ENCODE data around the gene PTGIS. TPM values are rescaled to one million over a fixed set of nuclear protein-coding genes. Genes with fewer than 3 reads are reported as not detected.

Gene PTGIS
- polyA plus RNA-seq, 3 donors: not detected

- Mint-ChIP-seq H3K27me3 (ENCODE audit: low read depth in 3 of 3) (peaks cover 7 to 13% (median 8%) of the 10 kb centered on the region in 3 donors), H3K9me3 (peaks cover 6 to 20% (median 12%) of the 10 kb centered on the region in 7 donors), H3K4me1 (peaks cover 33% of the 10 kb centered on the region), H3K4me3 (no peak overlapping the region), H3K27ac (no peak overlapping the region), H3K36me3 (peaks cover 5 to 7% of the 10 kb centered on the region in 2 donors)
- no peaks in the 10 kb centered on the region for H3K79me2 ChIP-seq (ENCODE audit: insufficient read depth, low read length)
- no peak overlapping the region for H3K27ac ChIP-seq (ENCODE audit: low read depth in 1 of 2, low read length in 2 of 2)
- WGBS (ENCODE audit: insufficient coverage): 94% methylated on average over 9 of the region's 15 CpGs
- H3K9me3 ChIP-seq (replicated peaks in 1 of 2; ENCODE audit: control insufficient read depth in 1 of 2, insufficient read depth in 1 of 2, low read length in 2 of 2): peaks cover 0 to 8% of the 10 kb centered on the region in 2 donors
- H2AFZ ChIP-seq (ENCODE audit: insufficient read depth, low read depth, low read length, poor library complexity, severe bottlenecking): no peak overlapping the region
- no peak overlapping the region for H3K4me2 ChIP-seq (replicated peaks; ENCODE audit: extremely low read depth, low read length, poor library complexity, severe bottlenecking)
- DNase-seq: no peak
- no peaks in the 10 kb centered on the region for H3K36me3 ChIP-seq (replicated peaks in 1 of 2; ENCODE audit: control insufficient read depth in 1 of 2, insufficient read depth in 2 of 2, low read length in 2 of 2)
- no peak overlapping the region for H3K4me3 ChIP-seq (replicated peaks in 1 of 3; ENCODE audit: low read depth in 2 of 3, low read length in 3 of 3)
- no peak for TF ChIP-seq CTCF (IDR thresholded peaks at IDR 0.05)
- no peaks in the 10 kb centered on the region for H3K27me3 ChIP-seq (ENCODE audit: control insufficient read depth in 2 of 2, insufficient read depth in 2 of 2, low read length in 2 of 2)
- no peaks in the 10 kb centered on the region for H4K20me1 ChIP-seq (ENCODE audit: insufficient read depth, low read length)
- H3K4me1 ChIP-seq (ENCODE audit: control insufficient read depth in 1 of 2, insufficient read depth in 2 of 2, low read length in 2 of 2): peaks cover 8 to 28% of the 10 kb centered on the region in 2 donors
- intact Hi-C loops (cut with micrococcal nuclease): no loop called here
- no peak overlapping the region for H3K9ac ChIP-seq (ENCODE audit: insufficient read depth, low read length, poor library complexity, severe bottlenecking)
Measured at GRCh38 chr20:49593466-49594142, 25.7 kb upstream of the PTGIS start.

- H3K4me3 Mint-ChIP-seq: no peak overlapping the region
- H3K27me3 Mint-ChIP-seq (ENCODE audit: low read depth in 3 of 3): peaks cover 8 to 13% (median 9%) of the 10 kb centered on the region in 3 donors
- Histone ChIP-seq H2AFZ (ENCODE audit: insufficient read depth, low read depth, low read length, poor library complexity, severe bottlenecking) (no peak overlapping the region), H4K20me1 (ENCODE audit: insufficient read depth, low read length) (no peaks in the 10 kb centered on the region), H3K36me3 (replicated peaks in 1 of 2; ENCODE audit: control insufficient read depth in 1 of 2, insufficient read depth in 2 of 2, low read length in 2 of 2) (no peaks in the 10 kb centered on the region), H3K27me3 (ENCODE audit: control insufficient read depth in 2 of 2, insufficient read depth in 2 of 2, low read length in 2 of 2) (no peaks in the 10 kb centered on the region), H3K4me1 (ENCODE audit: control insufficient read depth in 1 of 2, insufficient read depth in 2 of 2, low read length in 2 of 2) (peaks cover 8 to 28% of the 10 kb centered on the region in 2 donors), H3K9ac (ENCODE audit: insufficient read depth, low read length, poor library complexity, severe bottlenecking) (no peak overlapping the region), H3K79me2 (ENCODE audit: insufficient read depth, low read length) (no peaks in the 10 kb centered on the region), H3K4me3 (replicated peaks in 1 of 3; ENCODE audit: low read depth in 2 of 3, low read length in 3 of 3) (no peak overlapping the region), H3K9me3 (replicated peaks in 1 of 2; ENCODE audit: control insufficient read depth in 1 of 2, insufficient read depth in 1 of 2, low read length in 2 of 2) (peaks cover 0 to 8% of the 10 kb centered on the region in 2 donors), H3K4me2 (replicated peaks; ENCODE audit: extremely low read depth, low read length, poor library complexity, severe bottlenecking) (no peak overlapping the region), H3K27ac (ENCODE audit: low read depth in 1 of 2, low read length in 2 of 2) (no peak overlapping the region)
- no peak for DNase-seq
- H3K4me1 Mint-ChIP-seq: peaks cover 33% of the 10 kb centered on the region
- peaks cover 5 to 7% of the 10 kb centered on the region in 2 donors for H3K36me3 Mint-ChIP-seq
- intact Hi-C loops (cut with micrococcal nuclease): no loop called here
- H3K9me3 Mint-ChIP-seq: peaks cover 6 to 20% (median 11%) of the 10 kb centered on the region in 7 donors
- H3K27ac Mint-ChIP-seq: no peak overlapping the region
- TF ChIP-seq CTCF (IDR thresholded peaks at IDR 0.05): no peak
Measured at GRCh38 chr20:49592120-49592519, 24.2 kb upstream of the PTGIS start.
